Natural killer cell (primary cell): Measurements from ENCODE around the gene PLAC8L1. TPM values are rescaled to one million over a fixed set of nuclear protein-coding genes. Genes with fewer than 3 reads are reported as not detected.

Experiments
- ATAC-seq, 3 donors: fragments of 150-1000 bp in 2 of 3; fragments of 200-7000 bp in 1 of 3; cut with Tn5 transposase; 1 replicate in 1 of 3; 2 replicates in 2 of 3; pipeline ENCODE4 v1.10.0; 2021; ENCODE audit warnings: mild to moderate bottlenecking in 2 of 3, moderate library complexity in 2 of 3
- DNase-seq, 2 donors: peaks; one replicate each; pipeline versions ENCODE4 v3.0.0 to v3.0.0-alpha.2; 2013 to 2021; ENCODE audit warnings: mixed read lengths in 1 of 2
- H3K27ac ChIP-seq: one replicate; pipeline ENCODE4 v1.5.1; 2013; ENCODE audit warnings: mild to moderate bottlenecking, low read length
- H3K27me3 ChIP-seq: one replicate; pipeline ENCODE4 v1.6.1; 2013; ENCODE audit warnings: low read length; ENCODE audit not compliant: control insufficient read depth, insufficient read depth
- H3K36me3 ChIP-seq: one replicate; pipeline ENCODE4 v1.6.1; 2013; ENCODE audit warnings: low read length; ENCODE audit not compliant: control insufficient read depth, insufficient read depth
- H3K4me1 ChIP-seq: one replicate; pipeline ENCODE4 v1.6.1; 2013; ENCODE audit warnings: low read length; ENCODE audit not compliant: control insufficient read depth, insufficient read depth
- H3K4me3 ChIP-seq: one replicate; pipeline ENCODE4 v1.5.1; 2013; ENCODE audit warnings: low read length
- H3K9me3 ChIP-seq: one replicate; pipeline ENCODE4 v1.6.1; 2013; ENCODE audit warnings: low read length; ENCODE audit not compliant: control insufficient read depth, insufficient read depth
- H3K27ac Mint-ChIP-seq, 2 donors: one replicate each; pipeline ENCODE4 v1.8.0; 2022; ENCODE audit warnings: mild to moderate bottlenecking in 2 of 2, mixed read lengths in 2 of 2, moderate library complexity in 1 of 2
- H3K27me3 Mint-ChIP-seq, 2 donors: one replicate each; pipeline ENCODE4 v1.8.0; 2022; ENCODE audit warnings: low read depth in 2 of 2, mixed read lengths in 2 of 2
- H3K36me3 Mint-ChIP-seq: one replicate; pipeline ENCODE4 v1.8.0; 2022; ENCODE audit warnings: mixed read lengths
- H3K4me1 Mint-ChIP-seq, 2 donors: one replicate each; pipeline ENCODE4 v1.8.0; 2022; ENCODE audit warnings: mixed read lengths in 2 of 2
- H3K4me3 Mint-ChIP-seq: one replicate; pipeline ENCODE4 v1.8.0; 2022; ENCODE audit warnings: mild to moderate bottlenecking, moderate library complexity, mixed read lengths
- H3K9me3 Mint-ChIP-seq, 2 donors: one replicate each; pipeline ENCODE4 v1.8.0; 2022; ENCODE audit warnings: mixed read lengths in 2 of 2
- WGBS: methylation state at CpG from one replicate; pipeline ENCODE4 v1.1.7; 2013; ENCODE audit warnings: missing lambda C conversion rate; ENCODE audit not compliant: insufficient coverage; 5-methylcytosine and 5-hydroxymethylcytosine counted together
- intact Hi-C: fragments of 100-400 bp; cut with micrococcal nuclease; formaldehyde crosslinking; loops from one replicate; pipeline ENCODE4 v1.14.2; 2022
- total RNA-seq, 4 donors: library from RNA; stranded (reverse); fragments of 120-200 nt in 1 of 4; gene quantifications; one replicate each; pipeline versions ENCODE4 v1.2.3 to v1.2.4, GENCODE V29; 2013 to 2022
- TF ChIP-seq, protein P1 (sequence below): fragments of 200-600 bp; IDR thresholded peaks from one replicate; pipeline ENCODE4 v1.8.0; 2022; ENCODE audit warnings: antibody characterized with exemption

PLAC8L1 gene
- total RNA-seq, 3 donors from 2014 or later (not counting 1 experiment from before 2014, with no cell fraction given) = 0.45 TPM; not detected in 2

DNA sequence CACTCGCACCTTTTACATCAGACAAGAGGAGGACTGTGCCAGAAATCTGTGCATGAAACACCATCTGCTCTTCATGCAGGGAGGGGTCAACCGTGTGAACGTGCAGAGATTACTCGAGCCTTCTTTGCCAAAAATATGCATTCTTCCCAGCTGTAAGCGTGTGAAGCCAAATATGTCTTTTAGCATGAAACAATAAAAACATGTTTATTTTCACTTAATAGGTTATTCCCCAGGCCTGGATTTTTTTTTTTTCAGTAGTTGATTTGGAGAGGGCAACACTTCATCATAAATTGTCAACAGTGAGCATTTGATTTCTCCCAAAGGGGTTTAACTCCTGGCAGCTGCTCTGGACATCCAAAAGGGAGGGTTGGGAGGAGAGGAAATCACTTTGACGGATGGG is 23.8 kb downstream of the PLAC8L1 start:
- Histone ChIP-seq H3K27ac (no peak overlapping the region), H3K9me3 (no peaks in the 10 kb centered on the region), H3K4me1 (peaks cover 7% of the 10 kb centered on the region), H3K27me3 (no peaks in the 10 kb centered on the region), H3K36me3 (no peaks in the 10 kb centered on the region), H3K4me3 (no peak overlapping the region)
- Mint-ChIP-seq H3K27ac (no peak overlapping the region), H3K4me1 (peaks cover 19 to 22% of the 10 kb centered on the region in 2 donors), H3K27me3 (peaks cover 0 to 3% of the 10 kb centered on the region in 2 donors), H3K4me3 (no peak overlapping the region), H3K9me3 (no peaks in the 10 kb centered on the region), H3K36me3 (no peaks in the 10 kb centered on the region)
- DNase-seq (no peak), ATAC-seq (no peak)
- intact Hi-C loops = no loop called here
- TF ChIP-seq, protein P1, sequence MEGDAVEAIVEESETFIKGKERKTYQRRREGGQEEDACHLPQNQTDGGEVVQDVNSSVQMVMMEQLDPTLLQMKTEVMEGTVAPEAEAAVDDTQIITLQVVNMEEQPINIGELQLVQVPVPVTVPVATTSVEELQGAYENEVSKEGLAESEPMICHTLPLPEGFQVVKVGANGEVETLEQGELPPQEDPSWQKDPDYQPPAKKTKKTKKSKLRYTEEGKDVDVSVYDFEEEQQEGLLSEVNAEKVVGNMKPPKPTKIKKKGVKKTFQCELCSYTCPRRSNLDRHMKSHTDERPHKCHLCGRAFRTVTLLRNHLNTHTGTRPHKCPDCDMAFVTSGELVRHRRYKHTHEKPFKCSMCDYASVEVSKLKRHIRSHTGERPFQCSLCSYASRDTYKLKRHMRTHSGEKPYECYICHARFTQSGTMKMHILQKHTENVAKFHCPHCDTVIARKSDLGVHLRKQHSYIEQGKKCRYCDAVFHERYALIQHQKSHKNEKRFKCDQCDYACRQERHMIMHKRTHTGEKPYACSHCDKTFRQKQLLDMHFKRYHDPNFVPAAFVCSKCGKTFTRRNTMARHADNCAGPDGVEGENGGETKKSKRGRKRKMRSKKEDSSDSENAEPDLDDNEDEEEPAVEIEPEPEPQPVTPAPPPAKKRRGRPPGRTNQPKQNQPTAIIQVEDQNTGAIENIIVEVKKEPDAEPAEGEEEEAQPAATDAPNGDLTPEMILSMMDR = no peak
- 83% methylated on average over 6 of the region's 6 CpGs for whole genome bisulfite sequencing

DNA sequence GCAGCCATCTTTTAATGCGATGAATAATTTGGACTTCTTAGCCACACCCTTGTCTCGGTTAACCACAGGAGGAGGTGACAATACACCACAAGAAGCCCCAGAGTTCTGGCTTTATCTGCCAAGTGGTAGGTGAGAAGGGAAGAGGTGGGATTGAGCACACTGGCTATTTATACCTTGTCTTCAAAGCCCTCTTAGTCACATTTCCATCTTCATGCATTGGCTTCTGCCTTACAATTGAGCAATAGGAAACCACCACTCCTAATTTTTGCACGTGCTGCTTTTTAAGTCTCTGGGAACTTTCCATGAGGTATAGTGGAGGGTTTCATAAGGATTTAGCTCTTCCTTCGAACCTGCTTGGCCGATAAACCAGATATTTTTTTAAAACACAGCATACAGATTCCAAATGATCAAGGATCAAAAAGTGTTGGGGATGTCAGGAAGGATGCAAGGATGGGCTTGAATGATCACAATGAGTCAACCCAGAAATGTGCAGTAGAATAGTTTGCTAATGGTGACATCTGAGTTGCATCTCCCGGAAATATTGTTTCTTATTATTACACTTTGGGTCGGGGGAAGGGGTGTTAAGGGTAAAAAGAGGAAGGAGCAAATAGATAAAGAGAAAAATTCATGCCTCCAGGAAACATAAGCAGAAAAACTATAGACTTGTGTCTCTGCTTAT is 25.5 kb downstream of the PLAC8L1 start:
- TF ChIP-seq, protein P1 = no peak
- Mint-ChIP-seq H3K27ac (no peak overlapping the region), H3K36me3 (no peaks in the 10 kb centered on the region), H3K4me1 (peaks cover 19 to 22% of the 10 kb centered on the region in 2 donors), H3K27me3 (peaks cover 0 to 3% of the 10 kb centered on the region in 2 donors), H3K4me3 (no peak overlapping the region), H3K9me3 (no peaks in the 10 kb centered on the region)
- WGBS = 15% methylated on average over 4 of the region's 7 CpGs
- H3K27ac ChIP-seq = no peak overlapping the region
- peak in 2 of 3 donors; percentile 27 to 30 for ATAC-seq
- peaks cover 7% of the 10 kb centered on the region for H3K4me1 ChIP-seq
- DNase-seq = peak in 1 of 2 donors; percentile 21
- no peak overlapping the region for H3K4me3 ChIP-seq
- no peaks in the 10 kb centered on the region for H3K9me3 ChIP-seq
- H3K36me3 ChIP-seq = no peaks in the 10 kb centered on the region
- H3K27me3 ChIP-seq = no peaks in the 10 kb centered on the region
- intact Hi-C loops = no loop called here

DNA sequence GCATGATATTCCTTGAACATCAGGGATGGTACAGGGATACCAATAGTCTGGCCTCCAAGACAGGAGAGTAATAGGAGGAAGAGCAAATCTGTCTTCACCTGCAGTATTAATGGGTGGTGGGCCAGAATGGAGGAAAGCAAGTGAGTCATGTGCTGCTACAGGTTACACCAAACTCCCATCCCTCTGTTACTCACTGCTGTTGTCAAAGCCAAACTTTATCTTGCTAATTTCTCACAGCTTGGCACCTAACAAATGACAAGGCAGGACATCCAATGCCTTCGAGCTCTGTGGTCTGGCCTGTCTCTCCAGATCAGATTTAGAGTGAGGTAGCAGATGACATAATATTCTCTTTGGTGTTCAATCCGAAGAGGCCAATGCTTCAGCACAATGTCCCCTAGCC is 26.8 kb downstream of the PLAC8L1 start:
- H3K4me3 Mint-ChIP-seq = no peak overlapping the region
- H3K4me1 Mint-ChIP-seq = peaks cover 19 to 22% of the 10 kb centered on the region in 2 donors
- no peaks in the 10 kb centered on the region for H3K27me3 ChIP-seq
- no peak for ATAC-seq
- intact Hi-C loops = no loop called here
- no peaks in the 10 kb centered on the region for H3K9me3 ChIP-seq
- H3K27ac Mint-ChIP-seq = no peak overlapping the region
- H3K27ac ChIP-seq = no peak overlapping the region
- H3K4me1 ChIP-seq = peaks cover 7% of the 10 kb centered on the region
- H3K36me3 ChIP-seq = no peaks in the 10 kb centered on the region
- H3K9me3 Mint-ChIP-seq = no peaks in the 10 kb centered on the region
- TF ChIP-seq, protein P1 = no peak
- WGBS = 91% methylated on average over 2 of the region's 2 CpGs
- H3K4me3 ChIP-seq = no peak overlapping the region
- DNase-seq = no peak
- H3K36me3 Mint-ChIP-seq = no peaks in the 10 kb centered on the region
- H3K27me3 Mint-ChIP-seq = peaks cover 0 to 2% of the 10 kb centered on the region in 2 donors

DNA sequence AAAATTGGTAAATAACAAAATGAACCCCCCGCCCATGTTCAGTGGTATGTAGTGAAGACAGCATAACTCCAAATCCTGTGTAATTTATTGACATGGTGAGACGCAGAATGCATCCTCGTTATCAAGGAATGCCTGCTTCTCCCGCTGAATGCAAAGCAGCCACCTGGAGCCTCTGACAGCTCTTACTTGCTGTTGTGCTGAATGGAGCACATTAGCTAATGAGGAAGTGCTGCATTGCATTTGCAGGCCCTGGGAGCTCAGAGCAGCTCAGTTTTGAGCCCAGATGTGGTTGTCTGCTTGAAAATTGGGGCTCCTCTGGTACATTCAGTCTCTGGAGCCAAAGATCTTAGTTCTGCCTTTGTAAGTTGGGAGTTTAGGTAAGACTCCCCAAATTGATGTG is 28.9 kb downstream of the PLAC8L1 start:
- Mint-ChIP-seq H3K4me1 (peaks cover 19 to 22% of the 10 kb centered on the region in 2 donors), H3K4me3 (no peak overlapping the region), H3K27me3 (peaks cover 5 to 7% of the 10 kb centered on the region in 2 donors), H3K36me3 (no peaks in the 10 kb centered on the region), H3K27ac (no peak overlapping the region), H3K9me3 (no peaks in the 10 kb centered on the region)
- DNase-seq = no peak
- WGBS = 73% methylated on average over 4 of the region's 4 CpGs
- Histone ChIP-seq H3K27ac (no peak overlapping the region), H3K36me3 (no peaks in the 10 kb centered on the region), H3K4me3 (no peak overlapping the region), H3K9me3 (no peaks in the 10 kb centered on the region), H3K27me3 (no peaks in the 10 kb centered on the region), H3K4me1 (peaks cover 7% of the 10 kb centered on the region)
- intact Hi-C loops = no loop called here
- TF ChIP-seq, protein P1 = no peak
- no peak for ATAC-seq
